G401 (cell line): ENCODE data around the gene HTRA2. TPM values are rescaled to one million over a fixed set of nuclear protein-coding genes. Genes with fewer than 3 reads are reported as not detected.

Experiments used
- DNase-seq: peaks from one replicate; pipeline ENCODE4 v3.0.0-alpha.2; 2015; ENCODE audit warnings: low spot score
- in situ Hi-C: cut with HindIII; loops from 2 replicates; pipeline ENCODE4 v1.10.0; 2016; ENCODE audit warnings: low sequenced_read_pairs, mixed read lengths
- total RNA-seq: library from RNA; depleted of rRNA; stranded (reverse); fragments of >200 nt; shearing (Covaris generic); gene quantifications from 2 replicates; pipeline ENCODE4 v1.2.3, GENCODE V29; 2014

HTRA2 gene
- total RNA-seq, 1 experiment from 2014 or later = 62.8 TPM

GRCh38 chr2:74499267-74499939 lies 30.3 kb upstream of the HTRA2 start, which contains the start of gene LBX2:
TSS of gene LBX2 (minus strand) at chr2:74499603. CDS start at chr2:74499537, 66 bp downstream.
- no peak for DNase-seq
- in situ Hi-C loops = no loop called here

GRCh38 chr2:74499940-74500577 lies 29.7 kb upstream of the HTRA2 start:
- DNase-seq = no peak
- in situ Hi-C loops = no loop called here

- in situ Hi-C loops = no loop called here
- DNase-seq = no peak
These were observed 29.2 kb upstream of the HTRA2 start for GRCh38 chr2:74500578-74500946.

- in situ Hi-C loops = no loop called here
- no peak for DNase-seq
These were observed 28.2 kb upstream of the HTRA2 start for GRCh38 chr2:74501335-74502071.

DNA sequence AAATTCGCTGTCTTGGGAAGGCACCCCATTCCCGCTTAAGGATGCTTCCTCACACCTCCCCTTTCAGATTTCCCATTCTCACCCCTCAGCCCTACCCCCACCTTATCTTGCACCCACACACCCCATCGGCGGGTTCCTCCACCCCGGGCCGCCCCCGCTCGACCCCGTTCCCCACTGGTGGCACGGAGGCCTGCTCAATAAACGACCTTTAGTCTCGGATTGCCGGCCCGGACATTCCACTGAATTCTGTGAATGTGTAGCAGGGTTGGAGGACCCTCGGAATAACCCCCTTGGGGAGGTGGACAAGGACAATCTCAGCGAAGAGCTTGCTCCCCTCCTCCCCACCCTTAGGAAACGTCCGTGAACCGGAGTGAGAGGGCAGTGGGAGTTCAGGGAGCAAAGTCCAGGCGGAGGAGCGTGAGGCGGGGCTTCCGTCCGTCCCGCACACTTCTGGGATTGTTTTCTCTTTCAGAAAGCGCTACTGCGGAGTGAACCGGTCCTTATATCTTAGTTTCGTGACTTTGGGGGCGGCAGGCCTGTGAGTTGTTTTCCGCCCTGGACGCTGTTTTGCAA lies 27.5 kb upstream of the HTRA2 start:
- in situ Hi-C loops = no loop called here
- DNase-seq = no peak

DNA sequence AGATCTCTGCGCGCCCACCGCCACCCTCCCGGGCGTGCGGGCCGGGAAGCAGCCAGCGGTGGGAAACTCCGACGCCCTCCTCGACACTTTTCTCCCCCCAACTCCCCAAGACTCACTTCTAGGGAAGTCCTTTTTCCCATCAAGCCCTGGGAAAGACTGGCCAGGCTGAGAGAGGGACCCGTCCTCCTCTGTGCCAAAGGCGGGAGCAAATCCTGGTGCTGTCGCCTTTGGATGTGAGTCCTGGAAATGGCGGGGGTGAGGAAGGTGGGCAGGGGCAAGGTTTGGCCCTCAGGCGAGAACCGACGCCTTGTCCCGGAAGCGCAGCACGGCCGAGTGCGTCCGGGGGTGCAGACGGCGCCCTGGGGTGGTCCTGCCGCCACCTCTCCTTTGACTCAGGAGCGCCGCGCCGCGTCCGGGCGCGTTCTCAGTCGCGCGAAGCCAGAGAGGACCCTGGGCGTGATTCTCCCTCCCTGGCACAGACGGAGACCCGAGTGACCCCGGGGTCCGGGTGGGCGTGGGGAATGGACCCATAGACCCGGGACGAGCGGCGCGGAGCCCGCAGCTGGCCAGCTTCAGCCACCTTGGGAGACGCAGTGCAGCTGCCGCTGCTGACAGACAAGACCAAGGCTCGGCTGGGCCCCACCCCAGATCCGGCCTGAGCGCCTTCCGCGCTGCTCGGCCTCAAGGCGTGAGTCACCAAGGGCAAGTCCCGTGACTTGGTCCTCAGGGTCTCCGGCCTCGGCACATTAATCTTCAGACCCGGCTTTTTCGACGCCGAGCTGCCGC lies 26.8 kb upstream of the HTRA2 start:
- DNase-seq = no peak
- in situ Hi-C loops = no loop called here

GRCh38 chr2:74503506-74504475 lies 25.9 kb upstream of the HTRA2 start:
- DNase-seq = no peak
- in situ Hi-C loops = no loop called here

- in situ Hi-C loops = no loop called here
These were observed 25.1 kb upstream of the HTRA2 start for GRCh38 chr2:74504591-74504990.

DNA sequence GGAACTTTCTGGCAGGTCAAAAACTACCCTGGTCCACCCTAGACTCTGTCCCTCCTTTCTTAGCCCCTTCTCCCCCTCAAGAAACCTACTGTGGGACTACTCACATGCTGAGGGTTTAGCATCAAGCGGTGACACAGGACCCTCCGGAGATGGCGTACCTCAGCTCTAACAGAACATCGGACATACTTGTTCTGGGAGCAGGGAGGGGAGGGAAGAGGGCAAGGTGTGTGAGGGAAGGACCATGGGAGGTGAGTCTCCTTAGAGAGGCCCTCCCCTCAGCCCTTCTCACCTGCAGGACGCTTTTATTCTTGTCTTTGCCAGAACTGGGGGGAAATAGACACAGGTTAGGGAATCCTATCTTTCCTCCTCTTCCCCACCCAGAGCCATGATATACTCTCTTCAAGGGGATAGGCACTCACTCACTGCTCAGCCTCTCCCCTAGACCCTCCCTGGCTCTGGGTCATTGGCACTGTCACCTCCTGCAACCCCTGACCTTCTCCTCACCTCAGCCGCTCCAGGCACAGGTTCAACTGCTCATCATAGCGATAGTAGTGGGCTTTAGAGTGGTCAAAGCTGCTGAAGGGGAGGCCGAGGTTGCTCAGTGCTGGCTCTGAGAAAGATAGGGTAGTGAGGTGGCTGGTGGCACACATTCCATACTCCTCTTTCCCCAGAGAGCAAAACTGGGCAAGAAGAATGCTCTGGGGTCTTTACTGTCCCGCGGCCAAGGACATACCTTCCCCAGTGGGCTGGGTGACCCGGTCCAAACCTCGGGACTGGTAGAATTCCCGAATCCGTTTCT lies 24.1 kb upstream of the HTRA2 start:
- in situ Hi-C loops = no loop called here
- no peak for DNase-seq

More at GRCh38 chr2:74504591-74504990, 25.1 kb upstream of the HTRA2 start:
- no peak for DNase-seq

DNA sequence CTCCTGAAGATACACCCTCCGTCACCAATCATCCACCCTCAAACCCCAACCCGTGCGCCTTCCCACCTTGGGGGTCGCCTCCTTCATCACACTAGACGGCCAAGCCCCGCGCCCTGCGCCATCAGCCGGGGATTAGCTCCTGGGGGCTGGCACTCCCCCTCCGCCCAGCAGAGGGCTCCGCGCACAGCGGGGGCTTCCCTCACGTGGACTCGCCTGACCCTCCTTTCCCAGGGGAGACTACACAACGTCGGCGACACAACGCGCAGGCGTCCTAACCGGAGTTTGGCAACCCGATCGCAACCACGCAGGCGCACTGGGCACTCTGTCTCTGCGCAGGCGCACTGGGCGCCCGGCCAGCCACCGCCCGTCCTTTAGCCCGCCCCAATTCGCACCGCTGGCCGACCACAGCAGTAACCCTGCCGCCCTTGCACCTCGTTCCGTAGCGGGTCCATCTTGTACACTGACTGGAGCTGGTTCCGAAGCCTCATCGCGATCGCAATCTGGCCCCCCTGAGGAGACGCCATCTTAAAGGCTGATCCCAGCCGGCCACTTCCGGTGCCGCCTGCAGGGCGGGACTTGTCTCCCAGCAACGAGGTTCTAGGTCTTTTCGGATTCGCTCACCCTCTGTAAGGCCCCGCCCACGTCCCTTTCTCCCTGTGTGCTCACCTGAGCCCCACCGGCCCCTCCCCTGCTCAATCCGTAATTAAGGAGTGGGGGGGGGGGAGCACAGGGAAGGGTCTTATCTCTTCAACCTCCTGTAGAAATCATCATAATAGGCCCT lies 22.4 kb upstream of the HTRA2 start, which contains the start of gene PCGF1:
TSS of gene PCGF1 (minus strand) at position 551 of the 781 bp plus-strand sequence. CDS start at position 524, 27 bp downstream.
- in situ Hi-C loops = no loop called here
- DNase-seq = peak; percentile 99

- peak; percentile 59 for DNase-seq
- in situ Hi-C loops = no loop called here
These were observed 21.7 kb upstream of the HTRA2 start for GRCh38 chr2:74507926-74508520.

DNA sequence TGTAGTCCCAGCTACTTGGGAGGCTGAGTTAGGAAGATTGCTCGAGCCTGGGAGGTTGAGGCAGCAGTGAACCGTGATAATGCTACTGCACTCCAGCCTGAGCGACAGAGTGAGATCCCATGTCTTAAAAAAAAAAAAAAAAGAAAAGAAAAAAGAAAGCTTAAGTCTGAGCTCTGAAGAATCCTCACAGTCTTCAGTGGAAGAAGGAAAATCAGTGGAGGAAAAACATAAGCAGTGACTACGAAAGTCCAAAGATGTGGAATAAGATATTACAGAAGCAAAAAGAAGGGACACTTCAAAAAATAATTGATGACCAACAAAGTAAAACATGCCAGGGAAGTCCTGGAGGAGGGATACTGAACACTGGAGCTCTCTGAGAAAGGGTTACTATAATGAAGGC lies 19.5 kb upstream of the HTRA2 start:
- DNase-seq = no peak
- in situ Hi-C loops = no loop called here

DNA sequence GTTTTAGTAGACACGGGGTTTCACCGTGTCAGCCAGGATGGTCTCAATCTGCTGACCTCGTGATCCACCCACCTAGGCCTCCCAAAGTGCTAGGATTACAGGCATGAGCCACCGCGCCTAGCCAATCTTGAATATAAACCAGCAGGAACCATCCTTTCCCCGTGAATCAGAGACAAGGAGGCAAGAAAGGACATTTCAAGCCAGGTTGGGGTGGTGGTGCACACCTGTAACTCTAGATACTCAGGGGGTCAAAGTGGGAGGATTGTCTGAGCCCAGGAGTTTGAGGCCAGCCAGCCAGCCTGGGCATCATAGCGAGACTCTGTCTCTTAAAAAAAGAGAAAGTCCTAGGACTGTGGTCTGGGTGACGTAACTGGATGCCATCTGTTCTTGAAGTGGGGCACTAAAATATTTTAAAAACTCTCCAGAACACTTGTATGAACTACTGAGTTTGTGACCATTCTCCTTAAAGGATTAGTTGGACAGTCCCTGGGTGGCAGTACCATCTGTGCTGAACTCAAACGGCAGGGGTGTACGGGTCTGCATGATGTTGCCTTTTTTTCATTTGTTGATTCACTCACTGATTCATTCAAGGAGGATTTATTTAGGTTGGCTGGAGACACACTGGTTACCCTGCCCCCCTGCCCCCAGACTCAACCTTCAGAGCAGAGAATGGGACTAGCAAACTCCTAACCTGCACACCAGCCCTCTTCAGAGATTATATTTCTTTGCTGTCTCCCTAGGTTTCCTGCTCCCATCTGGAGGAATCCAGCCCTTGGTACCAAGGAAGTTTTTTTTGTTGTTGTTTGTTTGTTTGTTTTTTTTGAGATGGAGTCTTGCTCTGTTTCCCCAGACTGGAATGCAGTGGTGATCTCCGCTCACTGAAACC lies 18.4 kb upstream of the HTRA2 start:
- no peak for DNase-seq
- in situ Hi-C loops = no loop called here

DNA sequence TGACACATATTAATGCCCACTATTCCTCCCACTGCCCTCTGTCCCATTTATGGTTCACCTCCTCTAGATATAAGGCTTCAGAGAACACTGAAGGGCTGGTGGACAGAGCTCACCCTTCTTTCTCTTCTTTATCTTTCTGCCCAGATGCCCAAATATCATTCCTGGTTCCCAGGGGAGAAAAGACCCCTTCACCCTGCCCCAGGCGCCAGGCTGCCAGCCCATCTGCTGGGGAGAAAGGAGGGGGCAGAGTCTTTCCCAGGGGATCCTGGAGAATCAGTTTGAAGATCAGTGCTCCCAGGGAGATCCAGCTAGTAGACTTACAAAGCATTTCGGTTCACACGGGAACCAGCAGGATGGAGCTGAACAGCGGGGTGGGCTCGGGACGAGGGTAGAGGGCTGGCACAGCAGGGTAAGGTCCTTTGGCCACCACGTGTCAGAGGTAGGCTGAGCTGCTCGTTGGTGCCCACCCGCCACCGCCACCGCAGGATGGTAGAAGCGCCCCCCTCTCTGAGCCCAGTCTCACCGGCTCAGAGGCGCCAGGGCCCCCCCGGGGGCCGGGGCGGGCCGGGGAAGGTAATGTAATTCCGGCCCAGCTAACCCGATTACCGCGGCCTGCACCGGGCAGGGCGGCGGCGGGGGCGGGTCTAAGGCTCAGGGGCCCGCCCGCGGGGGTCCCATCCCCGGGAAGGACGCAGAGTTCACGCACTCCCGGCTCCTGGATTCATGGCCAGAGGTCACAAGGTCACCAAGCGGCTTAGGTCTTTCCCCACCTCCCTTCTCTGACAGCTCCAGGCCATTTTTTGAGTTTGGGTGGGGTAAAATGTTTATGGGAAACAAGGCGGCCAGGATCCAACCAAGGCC lies 16.8 kb upstream of the HTRA2 start:
- DNase-seq = no peak
- in situ Hi-C loops = no loop called here
